ENCODE data around the gene ZNF501. TPM values are rescaled to one million over a fixed set of nuclear protein-coding genes. Genes with fewer than 3 reads are reported as not detected.

ZNF501 gene
- total and polyA plus RNA-seq, 4 donors, result 1.2 to 6.8 (median 2.7) TPM

GRCh38 chr3:44721231-44722102 lies 8.0 kb upstream of the ZNF501 start:
- peaks cover 17 to 47% (median 43%) of the 10 kb centered on the region in 4 donors for H3K36me3 ChIP-seq (ENCODE audit: control insufficient read depth in 4 of 4, insufficient read depth in 4 of 4, low read length in 4 of 4)
- H3K27ac ChIP-seq (ENCODE audit: low read depth in 1 of 2, low read length in 1 of 2), result no peak overlapping the region
- DNase-seq (no peak), ATAC-seq (ENCODE audit: insufficient read depth, low FRiP score) (no peak)
- 98% methylated on average over 10 of the region's 10 CpGs for WGBS, 2 donors
- no peaks in the 10 kb centered on the region for H3K4me1 ChIP-seq (ENCODE audit: control insufficient read depth in 5 of 5, insufficient read depth in 5 of 5, low read length in 5 of 5)
- no peak overlapping the region for H3K4me3 ChIP-seq
- H3K9me3 ChIP-seq (ENCODE audit: control insufficient read depth in 4 of 4, insufficient read depth in 3 of 4, low read length in 3 of 4), result peaks cover 35 to 74% (median 56%) of the 10 kb centered on the region in 4 donors
- no peaks in the 10 kb centered on the region for H3K27me3 ChIP-seq (ENCODE audit: control insufficient read depth in 3 of 3, insufficient read depth in 3 of 3, low read length in 2 of 3)
- TF ChIP-seq CTCF (IDR thresholded peaks at IDR 0.05; ENCODE audit: control extremely low read depth, extremely low read depth), result no peak
- no peak overlapping the region for H3K9ac ChIP-seq (ENCODE audit: insufficient read depth in 1 of 2, low read length in 2 of 2)

DNA sequence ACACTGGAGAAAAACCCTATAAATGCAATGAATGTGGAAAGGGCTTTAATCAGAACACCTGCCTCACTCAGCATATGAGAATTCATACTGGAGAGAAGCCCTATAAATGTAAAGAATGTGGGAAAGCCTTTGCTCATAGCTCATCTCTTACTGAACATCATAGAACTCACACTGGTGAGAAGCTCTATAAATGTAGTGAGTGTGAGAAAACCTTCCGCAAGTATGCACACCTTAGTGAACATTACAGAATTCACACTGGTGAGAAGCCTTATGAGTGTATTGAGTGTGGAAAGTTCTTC lies 7.4 kb upstream of the ZNF501 start:
- WGBS, 2 donors, result 96 to 98% methylated on average over 1 of the region's 1 CpG
- Histone ChIP-seq H3K27ac (ENCODE audit: low read depth in 1 of 2, low read length in 1 of 2) (no peak overlapping the region), H3K4me1 (ENCODE audit: control insufficient read depth in 5 of 5, insufficient read depth in 5 of 5, low read length in 5 of 5) (no peaks in the 10 kb centered on the region), H3K9ac (ENCODE audit: insufficient read depth in 1 of 2, low read length in 2 of 2) (no peak overlapping the region), H3K4me3 (no peak overlapping the region), H3K9me3 (ENCODE audit: control insufficient read depth in 4 of 4, insufficient read depth in 3 of 4, low read length in 3 of 4) (peaks cover 38 to 75% (median 54%) of the 10 kb centered on the region in 4 donors), H3K27me3 (ENCODE audit: control insufficient read depth in 3 of 3, insufficient read depth in 3 of 3, low read length in 2 of 3) (no peaks in the 10 kb centered on the region), H3K36me3 (ENCODE audit: control insufficient read depth in 4 of 4, insufficient read depth in 4 of 4, low read length in 4 of 4) (peaks cover 17 to 45% (median 43%) of the 10 kb centered on the region in 4 donors)
- ATAC-seq (ENCODE audit: insufficient read depth, low FRiP score) (no peak), DNase-seq (no peak)
- TF ChIP-seq CTCF (IDR thresholded peaks at IDR 0.05; ENCODE audit: control extremely low read depth, extremely low read depth), result no peak

GRCh38 chr3:44734646-44735168 lies 5.3 kb downstream of the ZNF501 start:
- no peak for ATAC-seq (ENCODE audit: insufficient read depth, low FRiP score)
- no peak for TF ChIP-seq CTCF (IDR thresholded peaks at IDR 0.05; ENCODE audit: control extremely low read depth, extremely low read depth)
- Histone ChIP-seq H3K4me3 (no peak overlapping the region), H3K27ac (ENCODE audit: low read depth in 1 of 2, low read length in 1 of 2) (no peak overlapping the region), H3K27me3 (ENCODE audit: control insufficient read depth in 3 of 3, insufficient read depth in 3 of 3, low read length in 2 of 3) (no peaks in the 10 kb centered on the region), H3K4me1 (ENCODE audit: control insufficient read depth in 5 of 5, insufficient read depth in 5 of 5, low read length in 5 of 5) (peaks cover 0 to 6% (median 0%) of the 10 kb centered on the region in 5 donors), H3K9ac (ENCODE audit: insufficient read depth in 1 of 2, low read length in 2 of 2) (no peak overlapping the region), H3K36me3 (ENCODE audit: control insufficient read depth in 4 of 4, insufficient read depth in 4 of 4, low read length in 4 of 4) (peaks cover 1 to 59% (median 39%) of the 10 kb centered on the region in 4 donors), H3K9me3 (ENCODE audit: control insufficient read depth in 4 of 4, insufficient read depth in 3 of 4, low read length in 3 of 4) (peaks cover 18 to 48% (median 35%) of the 10 kb centered on the region in 4 donors)
- no peak for DNase-seq
- WGBS, 2 donors, result 95 to 96% methylated on average over 3 of the region's 3 CpGs

All from lung (tissue), 12 donors.